ENCODE results near the gene CD300C.

- no peak for TF ChIP-seq CTCF (IDR thresholded peaks at IDR 0.05; ENCODE audit: poor library complexity)
- TF ChIP-seq EZH2phosphoT487 (IDR thresholded peaks at IDR 0.05; ENCODE audit: low read depth, severe bottlenecking, unreplicated experiment) = no peak
- TF ChIP-seq EZH2 (IDR thresholded peaks at IDR 0.05; ENCODE audit: borderline replicate concordance) = no peak
Measured at GRCh38 chr17:74522381-74523105, 23.4 kb downstream of the CD300C start.

Data from hepatocyte (in vitro differentiated cells).